Mesendoderm (in vitro differentiated cells): Measurements from ENCODE around the gene OXNAD1.

Experiments used
- DNase-seq: peaks from one replicate; pipeline ENCODE4 v3.0.0; 2013
- H2AK5ac ChIP-seq: 2 replicates; pipeline ENCODE4 v1.6.1; 2013; ENCODE audit warnings: low read length, inconsistent platforms
- H2BK120ac ChIP-seq: 2 replicates; pipeline ENCODE4 v1.6.1; 2013; ENCODE audit warnings: low read depth, mild to moderate bottlenecking, low read length, moderate library complexity, mixed read lengths
- H2BK15ac ChIP-seq: replicated peaks from 2 replicates; pipeline ENCODE4 v1.6.1; 2013; ENCODE audit warnings: low read depth, mild to moderate bottlenecking, moderate library complexity
- H2BK5ac ChIP-seq: 2 replicates; pipeline ENCODE4 v1.6.1; 2013; ENCODE audit warnings: low read length, inconsistent platforms
- H3K18ac ChIP-seq: 2 replicates; pipeline ENCODE4 v1.6.1; 2013; ENCODE audit warnings: mild to moderate bottlenecking, low read length, mixed read lengths
- H3K23ac ChIP-seq: one replicate; pipeline ENCODE4 v1.6.1; 2013; ENCODE audit warnings: low read length
- H3K27ac ChIP-seq: 2 replicates; pipeline ENCODE4 v1.5.1; 2013; ENCODE audit warnings: low read depth, mild to moderate bottlenecking, inconsistent platforms, low read length, moderate library complexity
- H3K27me3 ChIP-seq: 2 replicates; pipeline ENCODE4 v1.6.1; 2013; ENCODE audit warnings: low read length, control low read depth, mild to moderate bottlenecking, inconsistent platforms; ENCODE audit not compliant: insufficient read depth, poor library complexity
- H3K36me3 ChIP-seq: 2 replicates; pipeline ENCODE4 v1.6.1; 2013; ENCODE audit warnings: low read length, inconsistent platforms; ENCODE audit not compliant: control insufficient read depth, insufficient read depth
- H3K4ac ChIP-seq: one replicate; pipeline ENCODE4 v1.6.1; 2013; ENCODE audit warnings: low read depth, mild to moderate bottlenecking, low read length, moderate library complexity
- H3K4me1 ChIP-seq: 2 replicates; pipeline ENCODE4 v1.6.1; 2013; ENCODE audit warnings: low read depth, low read length, inconsistent platforms; ENCODE audit not compliant: control insufficient read depth
- H3K4me2 ChIP-seq: 2 replicates; pipeline ENCODE4 v1.6.1; 2013; ENCODE audit warnings: low read length
- H3K4me3 ChIP-seq: 2 replicates; pipeline ENCODE4 v1.5.1; 2013; ENCODE audit warnings: mild to moderate bottlenecking, low read length
- H3K56ac ChIP-seq: one replicate; pipeline ENCODE4 v1.6.1; 2013; ENCODE audit warnings: low read length
- H3K79me1 ChIP-seq: 2 replicates; pipeline ENCODE4 v1.6.1; 2013; ENCODE audit warnings: low read length, inconsistent platforms
- H3K79me2 ChIP-seq: 2 replicates; pipeline ENCODE4 v1.6.1; 2013; ENCODE audit warnings: mild to moderate bottlenecking, low read length; ENCODE audit not compliant: control insufficient read depth, insufficient read depth
- H3K9ac ChIP-seq: 2 replicates; pipeline ENCODE4 v1.6.1; 2013; ENCODE audit warnings: low read length, inconsistent platforms
- H4K5ac ChIP-seq: one replicate; pipeline ENCODE4 v1.6.1; 2013; ENCODE audit warnings: low read length
- H4K8ac ChIP-seq: one replicate; pipeline ENCODE4 v1.6.1; 2013; ENCODE audit warnings: low read depth, mild to moderate bottlenecking, control low read depth, low read length, moderate library complexity
- WGBS: extraction: QIAGEN DNeasy Blood & Tissue Kit; methylation state at CpG from one replicate; pipeline ENCODE4 v1.1.7; 2013; ENCODE audit warnings: low lambda C conversion rate, missing lambda C conversion rate; ENCODE audit not compliant: insufficient coverage; ENCODE audit errors: extremely low coverage; 5-methylcytosine and 5-hydroxymethylcytosine counted together

Gene OXNAD1

GRCh38 chr3:16224325-16224724, 40.7 kb upstream of the OXNAD1 start:
- no peaks in the 10 kb centered on the region for H3K27me3 ChIP-seq
- H3K27ac ChIP-seq = no peak overlapping the region
- no CpG with 5 or more reads among the region's 2 CpGs for WGBS
- H2BK120ac ChIP-seq = no peak overlapping the region
- H4K5ac ChIP-seq = no peak overlapping the region
- H3K79me2 ChIP-seq = no peaks in the 10 kb centered on the region
- H3K4me2 ChIP-seq = no peak overlapping the region
- no peaks in the 10 kb centered on the region for H3K36me3 ChIP-seq
- no peak overlapping the region for H3K4ac ChIP-seq
- no peaks in the 10 kb centered on the region for H3K4me1 ChIP-seq
- no peak overlapping the region for H2BK15ac ChIP-seq
- H4K8ac ChIP-seq = no peak overlapping the region
- H2BK5ac ChIP-seq = no peak overlapping the region
- H3K56ac ChIP-seq = no peak overlapping the region
- no peak for DNase-seq
- no peak overlapping the region for H3K23ac ChIP-seq
- H3K4me3 ChIP-seq = no peak overlapping the region
- no peak overlapping the region for H3K18ac ChIP-seq
- H3K79me1 ChIP-seq = no peaks in the 10 kb centered on the region
- no peak overlapping the region for H2AK5ac ChIP-seq
- H3K9ac ChIP-seq = no peak overlapping the region

DNA sequence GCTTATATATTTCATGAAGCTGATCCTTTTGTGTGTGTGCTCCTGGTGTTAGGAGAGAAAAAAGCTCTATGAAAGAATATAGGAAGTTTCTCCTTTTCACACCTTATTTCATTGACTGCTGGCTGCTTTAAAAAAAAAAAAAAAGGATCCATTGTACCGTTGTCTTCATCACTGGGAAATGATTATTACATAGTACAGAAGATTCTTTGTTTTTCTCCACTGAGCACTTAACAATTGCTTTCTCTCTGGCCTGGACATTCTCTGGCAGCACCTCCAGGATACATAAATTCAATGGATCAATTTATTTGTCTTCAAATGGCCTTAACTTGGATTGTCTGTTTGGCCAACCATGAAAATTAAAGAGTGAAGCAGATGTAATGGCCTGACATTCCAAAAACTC, 37.4 kb upstream of the OXNAD1 start:
- DNase-seq = no peak
- no peak overlapping the region for H4K8ac ChIP-seq
- no peak overlapping the region for H2BK5ac ChIP-seq
- H2BK120ac ChIP-seq = no peak overlapping the region
- no peaks in the 10 kb centered on the region for H3K79me1 ChIP-seq
- no peak overlapping the region for H3K56ac ChIP-seq
- no peaks in the 10 kb centered on the region for H3K27me3 ChIP-seq
- no peak overlapping the region for H3K4me3 ChIP-seq
- no peak overlapping the region for H2AK5ac ChIP-seq
- H3K4me2 ChIP-seq = no peak overlapping the region
- WGBS = no CpG with 5 or more reads among the region's 1 CpG
- H3K9ac ChIP-seq = no peak overlapping the region
- no peak overlapping the region for H2BK15ac ChIP-seq
- H3K79me2 ChIP-seq = no peaks in the 10 kb centered on the region
- no peaks in the 10 kb centered on the region for H3K36me3 ChIP-seq
- H4K5ac ChIP-seq = no peak overlapping the region
- no peak overlapping the region for H3K23ac ChIP-seq
- no peaks in the 10 kb centered on the region for H3K4me1 ChIP-seq
- H3K4ac ChIP-seq = no peak overlapping the region
- H3K27ac ChIP-seq = no peak overlapping the region
- H3K18ac ChIP-seq = no peak overlapping the region

DNA sequence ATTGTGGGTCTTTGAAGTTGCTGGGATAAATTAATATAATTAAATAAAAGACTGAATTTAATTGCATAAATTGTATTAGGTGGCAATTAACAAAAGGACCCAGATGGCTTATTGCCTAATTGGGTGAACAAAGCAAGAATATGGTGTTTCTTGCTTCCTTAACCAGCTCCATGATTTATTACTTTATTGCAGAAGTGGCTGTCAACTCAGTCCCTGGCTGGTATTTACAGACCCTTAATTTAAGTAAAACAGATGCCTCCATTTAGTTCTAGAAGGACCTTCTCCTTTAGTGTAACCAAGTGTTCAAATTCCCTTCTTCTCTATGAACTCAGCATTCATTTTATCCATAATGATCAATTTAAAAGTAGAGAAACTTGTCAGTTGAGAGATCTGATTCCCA, 35.3 kb upstream of the OXNAD1 start:
- Histone ChIP-seq H3K23ac (no peak overlapping the region), H3K4me1 (no peaks in the 10 kb centered on the region), H2BK15ac (no peak overlapping the region), H3K18ac (no peak overlapping the region), H3K9ac (no peak overlapping the region), H3K27ac (no peak overlapping the region), H3K36me3 (no peaks in the 10 kb centered on the region), H3K27me3 (no peaks in the 10 kb centered on the region), H4K8ac (no peak overlapping the region), H4K5ac (no peak overlapping the region), H3K4me3 (no peak overlapping the region), H2BK120ac (no peak overlapping the region), H3K56ac (no peak overlapping the region), H2AK5ac (no peak overlapping the region), H3K4ac (no peak overlapping the region), H3K79me1 (no peaks in the 10 kb centered on the region), H3K79me2 (no peaks in the 10 kb centered on the region), H2BK5ac (no peak overlapping the region), H3K4me2 (no peak overlapping the region)
- no peak for DNase-seq

DNA sequence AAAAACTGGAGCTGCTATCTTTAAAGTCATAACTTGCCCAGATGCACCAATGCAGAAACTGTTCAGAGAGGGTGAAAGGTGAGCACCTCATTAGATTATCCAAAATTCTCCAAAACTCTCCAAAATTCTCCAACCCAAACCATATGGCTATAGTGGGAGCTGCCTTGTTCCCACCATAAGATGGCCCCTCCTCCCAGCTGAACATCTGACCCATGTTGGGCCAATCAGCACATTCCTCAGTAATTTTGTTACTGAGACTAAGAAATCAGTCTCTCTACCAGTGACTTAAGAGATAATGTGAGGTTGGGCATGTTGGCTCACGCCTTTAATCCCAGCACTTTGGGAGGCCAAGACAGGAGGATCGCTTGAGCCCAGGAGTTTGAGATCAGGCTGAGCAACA, 33.0 kb upstream of the OXNAD1 start:
- no peak for DNase-seq
- H2BK5ac ChIP-seq = no peak overlapping the region
- no peak overlapping the region for H3K4ac ChIP-seq
- H3K23ac ChIP-seq = no peak overlapping the region
- WGBS = no CpG with 5 or more reads among the region's 2 CpGs
- H3K79me2 ChIP-seq = no peaks in the 10 kb centered on the region
- H3K4me3 ChIP-seq = no peak overlapping the region
- H2AK5ac ChIP-seq = no peak overlapping the region
- no peak overlapping the region for H2BK15ac ChIP-seq
- no peak overlapping the region for H3K27ac ChIP-seq
- H3K4me2 ChIP-seq = no peak overlapping the region
- no peaks in the 10 kb centered on the region for H3K27me3 ChIP-seq
- no peak overlapping the region for H4K5ac ChIP-seq
- no peak overlapping the region for H4K8ac ChIP-seq
- H2BK120ac ChIP-seq = no peak overlapping the region
- no peak overlapping the region for H3K56ac ChIP-seq
- no peaks in the 10 kb centered on the region for H3K4me1 ChIP-seq
- H3K36me3 ChIP-seq = no peaks in the 10 kb centered on the region
- no peak overlapping the region for H3K18ac ChIP-seq
- H3K9ac ChIP-seq = no peak overlapping the region
- H3K79me1 ChIP-seq = no peaks in the 10 kb centered on the region

DNA sequence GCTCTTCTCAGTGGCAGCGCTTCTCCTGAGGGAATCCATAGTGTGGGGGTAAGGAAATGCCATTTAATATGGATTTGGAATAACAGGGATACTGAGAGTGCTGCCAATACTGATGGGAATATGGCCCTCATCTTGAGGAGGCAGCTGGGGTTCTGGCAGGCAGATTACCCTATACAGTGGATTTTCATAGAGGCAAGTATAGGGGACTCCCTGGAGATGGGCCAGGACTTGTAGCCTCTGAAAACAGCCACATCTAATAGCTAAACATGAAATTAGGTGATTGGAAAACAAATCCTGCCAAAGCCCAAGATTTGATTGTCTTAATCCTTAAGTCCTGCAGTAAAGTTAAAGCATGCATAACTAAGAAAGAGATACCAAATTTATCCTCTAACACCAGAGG, 31.2 kb upstream of the OXNAD1 start:
- Histone ChIP-seq H3K4me2 (no peak overlapping the region), H3K18ac (no peak overlapping the region), H3K23ac (no peak overlapping the region), H2BK120ac (no peak overlapping the region), H3K79me2 (no peaks in the 10 kb centered on the region), H3K56ac (no peak overlapping the region), H3K4me3 (no peak overlapping the region), H2BK15ac (no peak overlapping the region), H3K79me1 (no peaks in the 10 kb centered on the region), H3K4me1 (no peaks in the 10 kb centered on the region), H3K4ac (no peak overlapping the region), H3K27me3 (no peaks in the 10 kb centered on the region), H2AK5ac (no peak overlapping the region), H4K5ac (no peak overlapping the region), H3K27ac (no peak overlapping the region), H3K9ac (no peak overlapping the region), H3K36me3 (no peaks in the 10 kb centered on the region), H4K8ac (no peak overlapping the region), H2BK5ac (no peak overlapping the region)
- WGBS = no CpG with 5 or more reads among the region's 1 CpG
- DNase-seq = no peak

GRCh38 chr3:16234281-16234680, 30.7 kb upstream of the OXNAD1 start:
- no peak overlapping the region for H2BK120ac ChIP-seq
- H3K27ac ChIP-seq = no peak overlapping the region
- no peak overlapping the region for H3K9ac ChIP-seq
- no peak overlapping the region for H2BK15ac ChIP-seq
- H3K36me3 ChIP-seq = no peaks in the 10 kb centered on the region
- no peak overlapping the region for H2BK5ac ChIP-seq
- H3K4ac ChIP-seq = no peak overlapping the region
- H2AK5ac ChIP-seq = no peak overlapping the region
- no CpG with 5 or more reads among the region's 2 CpGs for WGBS
- no peaks in the 10 kb centered on the region for H3K79me1 ChIP-seq
- DNase-seq = no peak
- H4K5ac ChIP-seq = no peak overlapping the region
- H3K79me2 ChIP-seq = no peaks in the 10 kb centered on the region
- no peak overlapping the region for H3K18ac ChIP-seq
- no peaks in the 10 kb centered on the region for H3K27me3 ChIP-seq
- H3K4me1 ChIP-seq = no peaks in the 10 kb centered on the region
- H3K23ac ChIP-seq = no peak overlapping the region
- no peak overlapping the region for H3K4me3 ChIP-seq
- H4K8ac ChIP-seq = no peak overlapping the region
- H3K4me2 ChIP-seq = no peak overlapping the region
- H3K56ac ChIP-seq = no peak overlapping the region
